ENCODE data around the gene PMS1.

PMS1 gene

DNA sequence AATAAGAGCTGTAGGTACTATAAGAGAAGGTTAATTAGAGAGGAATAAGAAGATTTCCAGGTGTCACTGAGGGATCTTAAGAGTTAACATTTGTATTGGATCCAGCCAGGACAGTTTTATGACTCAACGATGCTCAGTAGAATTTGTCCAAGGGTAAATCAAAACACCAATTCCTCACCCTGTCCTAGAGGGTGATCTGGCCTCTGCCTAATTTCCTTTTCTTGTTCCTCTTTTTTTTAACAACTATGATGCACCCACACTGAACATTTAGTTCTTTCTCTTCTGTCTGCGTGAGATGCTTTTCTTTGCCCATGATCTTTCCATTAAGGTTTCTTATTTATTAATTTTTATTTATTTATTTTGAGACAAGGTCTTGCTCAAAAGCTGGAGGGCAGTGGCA, 92.0 kb downstream of the PMS1 start:
- Histone ChIP-seq H3K27ac (replicated peaks) (no peak overlapping the region), H3K4me3 (replicated peaks; ENCODE audit: insufficient read depth, low read length) (no peak overlapping the region), H3K27me3 (ENCODE audit: insufficient read depth, poor library complexity, severe bottlenecking) (no peaks in the 10 kb centered on the region)
- no peak for DNase-seq (ENCODE audit: low read depth in 1 of 2, low spot score in 1 of 2)
- TF ChIP-seq, protein P1, sequence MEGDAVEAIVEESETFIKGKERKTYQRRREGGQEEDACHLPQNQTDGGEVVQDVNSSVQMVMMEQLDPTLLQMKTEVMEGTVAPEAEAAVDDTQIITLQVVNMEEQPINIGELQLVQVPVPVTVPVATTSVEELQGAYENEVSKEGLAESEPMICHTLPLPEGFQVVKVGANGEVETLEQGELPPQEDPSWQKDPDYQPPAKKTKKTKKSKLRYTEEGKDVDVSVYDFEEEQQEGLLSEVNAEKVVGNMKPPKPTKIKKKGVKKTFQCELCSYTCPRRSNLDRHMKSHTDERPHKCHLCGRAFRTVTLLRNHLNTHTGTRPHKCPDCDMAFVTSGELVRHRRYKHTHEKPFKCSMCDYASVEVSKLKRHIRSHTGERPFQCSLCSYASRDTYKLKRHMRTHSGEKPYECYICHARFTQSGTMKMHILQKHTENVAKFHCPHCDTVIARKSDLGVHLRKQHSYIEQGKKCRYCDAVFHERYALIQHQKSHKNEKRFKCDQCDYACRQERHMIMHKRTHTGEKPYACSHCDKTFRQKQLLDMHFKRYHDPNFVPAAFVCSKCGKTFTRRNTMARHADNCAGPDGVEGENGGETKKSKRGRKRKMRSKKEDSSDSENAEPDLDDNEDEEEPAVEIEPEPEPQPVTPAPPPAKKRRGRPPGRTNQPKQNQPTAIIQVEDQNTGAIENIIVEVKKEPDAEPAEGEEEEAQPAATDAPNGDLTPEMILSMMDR (IDR thresholded peaks at IDR 0.05; ENCODE audit: insufficient read depth, low read length): no peak
- TF ChIP-seq GABPA (IDR thresholded peaks at IDR 0.05; ENCODE audit: low read depth): no peak
- TF ChIP-seq POLR2AphosphoS5 (IDR thresholded peaks at IDR 0.05; ENCODE audit: low read depth): no peak

DNA sequence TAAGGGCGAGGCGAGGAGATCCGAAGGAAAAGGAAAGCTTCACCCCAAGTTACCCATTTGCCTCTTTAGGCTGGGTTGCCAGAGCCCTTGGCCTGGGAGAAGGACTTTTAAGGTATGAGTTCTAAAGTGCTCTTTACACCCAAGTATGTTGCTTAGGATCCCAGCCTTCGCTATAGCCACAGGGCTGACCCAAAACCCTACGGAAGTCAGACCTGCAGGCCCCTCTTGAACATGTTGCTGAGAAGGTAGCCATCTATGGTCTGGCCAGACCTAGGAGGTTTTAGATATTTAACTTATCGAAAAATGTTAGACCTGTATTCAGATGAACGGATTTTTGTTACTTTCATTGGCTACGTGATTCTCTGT, 95.4 kb downstream of the PMS1 start:
- no peak overlapping the region for H3K27ac ChIP-seq (replicated peaks)
- TF ChIP-seq, protein P2, sequence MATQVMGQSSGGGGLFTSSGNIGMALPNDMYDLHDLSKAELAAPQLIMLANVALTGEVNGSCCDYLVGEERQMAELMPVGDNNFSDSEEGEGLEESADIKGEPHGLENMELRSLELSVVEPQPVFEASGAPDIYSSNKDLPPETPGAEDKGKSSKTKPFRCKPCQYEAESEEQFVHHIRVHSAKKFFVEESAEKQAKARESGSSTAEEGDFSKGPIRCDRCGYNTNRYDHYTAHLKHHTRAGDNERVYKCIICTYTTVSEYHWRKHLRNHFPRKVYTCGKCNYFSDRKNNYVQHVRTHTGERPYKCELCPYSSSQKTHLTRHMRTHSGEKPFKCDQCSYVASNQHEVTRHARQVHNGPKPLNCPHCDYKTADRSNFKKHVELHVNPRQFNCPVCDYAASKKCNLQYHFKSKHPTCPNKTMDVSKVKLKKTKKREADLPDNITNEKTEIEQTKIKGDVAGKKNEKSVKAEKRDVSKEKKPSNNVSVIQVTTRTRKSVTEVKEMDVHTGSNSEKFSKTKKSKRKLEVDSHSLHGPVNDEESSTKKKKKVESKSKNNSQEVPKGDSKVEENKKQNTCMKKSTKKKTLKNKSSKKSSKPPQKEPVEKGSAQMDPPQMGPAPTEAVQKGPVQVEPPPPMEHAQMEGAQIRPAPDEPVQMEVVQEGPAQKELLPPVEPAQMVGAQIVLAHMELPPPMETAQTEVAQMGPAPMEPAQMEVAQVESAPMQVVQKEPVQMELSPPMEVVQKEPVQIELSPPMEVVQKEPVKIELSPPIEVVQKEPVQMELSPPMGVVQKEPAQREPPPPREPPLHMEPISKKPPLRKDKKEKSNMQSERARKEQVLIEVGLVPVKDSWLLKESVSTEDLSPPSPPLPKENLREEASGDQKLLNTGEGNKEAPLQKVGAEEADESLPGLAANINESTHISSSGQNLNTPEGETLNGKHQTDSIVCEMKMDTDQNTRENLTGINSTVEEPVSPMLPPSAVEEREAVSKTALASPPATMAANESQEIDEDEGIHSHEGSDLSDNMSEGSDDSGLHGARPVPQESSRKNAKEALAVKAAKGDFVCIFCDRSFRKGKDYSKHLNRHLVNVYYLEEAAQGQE (IDR thresholded peaks at IDR 0.05; ENCODE audit: insufficient replicate concordance, low read depth): no peak
- no peak for TF ChIP-seq SPI1 (IDR thresholded peaks at IDR 0.05; ENCODE audit: borderline replicate concordance, low read depth)

DNA sequence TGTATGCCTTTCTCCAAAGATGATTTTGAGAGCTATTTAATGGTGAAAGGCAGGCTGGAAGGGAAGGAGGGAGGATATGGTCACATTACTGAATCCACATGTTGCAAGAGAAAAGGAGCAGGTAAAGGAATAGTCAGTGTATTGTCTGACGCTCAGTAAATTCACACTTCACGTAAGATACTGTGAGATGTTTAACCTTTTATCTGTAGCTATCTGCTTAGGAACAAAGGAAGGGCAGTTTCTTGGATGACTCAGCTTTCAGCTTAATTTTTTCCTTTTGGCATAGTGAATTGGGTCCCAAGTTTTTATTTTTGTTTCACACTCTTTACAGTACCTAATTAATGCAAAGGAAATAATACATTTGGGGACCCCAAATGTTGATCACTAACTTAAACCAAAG, 96.2 kb downstream of the PMS1 start:
- H3K27ac ChIP-seq (replicated peaks): no peak overlapping the region

More for the DNA sequence above, 95.4 kb downstream of the PMS1 start:
- Histone ChIP-seq H3K27me3 (ENCODE audit: insufficient read depth, poor library complexity, severe bottlenecking) (no peaks in the 10 kb centered on the region), H3K4me3 (replicated peaks; ENCODE audit: insufficient read depth, low read length) (no peak overlapping the region)
- no peak for DNase-seq (ENCODE audit: low read depth in 1 of 2, low spot score in 1 of 2)

DNA sequence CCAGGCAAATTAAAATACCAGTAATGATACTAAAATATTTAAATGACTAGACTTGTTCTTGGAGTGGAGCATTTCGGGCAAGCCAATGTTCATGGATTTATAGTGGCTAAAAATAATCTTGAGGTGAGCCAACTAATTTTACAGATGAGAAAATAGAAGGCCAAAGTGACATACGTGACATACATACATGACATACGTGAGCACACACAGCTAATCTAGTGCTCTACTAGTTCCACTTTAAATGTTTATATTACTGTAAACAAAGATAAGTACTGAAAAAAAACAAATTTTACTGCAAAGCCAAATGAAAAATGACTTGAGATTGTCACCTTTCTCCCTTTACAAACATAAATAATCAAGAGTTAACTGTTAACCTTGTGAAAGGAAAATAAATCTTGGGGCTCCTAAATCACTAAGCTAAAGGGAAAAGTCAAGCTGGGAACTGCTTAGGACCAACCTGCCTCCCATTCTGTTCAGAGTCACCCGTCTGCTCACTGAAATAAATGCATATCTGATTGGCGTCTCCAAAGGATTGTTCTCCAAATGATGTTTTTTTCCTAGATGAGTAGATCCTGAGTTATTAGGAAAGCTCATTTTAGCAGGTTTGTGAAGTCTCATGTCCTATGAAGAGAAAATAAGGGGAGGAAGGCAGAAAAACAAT, 96.7 kb downstream of the PMS1 start:
- no peak overlapping the region for H3K27ac ChIP-seq (replicated peaks)
- DNase-seq (ENCODE audit: low read depth in 1 of 2, low spot score in 1 of 2): no peak
- no peaks in the 10 kb centered on the region for H3K27me3 ChIP-seq (ENCODE audit: insufficient read depth, poor library complexity, severe bottlenecking)
- no peak for TF ChIP-seq POLR2AphosphoS5 (IDR thresholded peaks at IDR 0.05; ENCODE audit: low read depth)
- TF ChIP-seq GABPA (IDR thresholded peaks at IDR 0.05; ENCODE audit: low read depth): no peak
- TF ChIP-seq, protein P2 (IDR thresholded peaks at IDR 0.05; ENCODE audit: insufficient replicate concordance, low read depth): no peak
- no peak for TF ChIP-seq SPI1 (IDR thresholded peaks at IDR 0.05; ENCODE audit: borderline replicate concordance, low read depth)
- TF ChIP-seq, protein P1 (IDR thresholded peaks at IDR 0.05; ENCODE audit: insufficient read depth, low read length): no peak
- H3K4me3 ChIP-seq (replicated peaks; ENCODE audit: insufficient read depth, low read length): no peak overlapping the region

More for the DNA sequence above, 96.2 kb downstream of the PMS1 start:
- H3K27me3 ChIP-seq (ENCODE audit: insufficient read depth, poor library complexity, severe bottlenecking): no peaks in the 10 kb centered on the region
- no peak overlapping the region for H3K4me3 ChIP-seq (replicated peaks; ENCODE audit: insufficient read depth, low read length)
- DNase-seq (ENCODE audit: low read depth in 1 of 2, low spot score in 1 of 2): no peak
- no peak for TF ChIP-seq POLR2AphosphoS5 (IDR thresholded peaks at IDR 0.05; ENCODE audit: low read depth)
- TF ChIP-seq SPI1 (IDR thresholded peaks at IDR 0.05; ENCODE audit: borderline replicate concordance, low read depth): no peak
- TF ChIP-seq, protein P1 (IDR thresholded peaks at IDR 0.05; ENCODE audit: insufficient read depth, low read length): no peak
- TF ChIP-seq, protein P2 (IDR thresholded peaks at IDR 0.05; ENCODE audit: insufficient replicate concordance, low read depth): no peak
- TF ChIP-seq GABPA (IDR thresholded peaks at IDR 0.05; ENCODE audit: low read depth): no peak
